HG03520 (cell line): Measurements from ENCODE around the gene ITGA1.
"Not testable (repeated sequence)": the region's sequence is repeated elsewhere in the genome, so short reads cannot be mapped to it uniquely, and the experiment has no call there.

Experiments used
- ATAC-seq: cut with Tn5 transposase; IDR thresholded peaks from one replicate; pipeline ENCODE4 v1.9.1; 2021; ENCODE audit warnings: mild to moderate bottlenecking, moderate library complexity; ENCODE audit not compliant: unreplicated experiment

ITGA1 gene

GRCh38 chr5:52827815-52828214 lies 40.1 kb downstream of the ITGA1 start:
- ATAC-seq = no peak

- ATAC-seq = no peak
These were observed 41.9 kb downstream of the ITGA1 start for GRCh38 chr5:52829664-52830063.

- no peak for ATAC-seq
These were observed 42.9 kb downstream of the ITGA1 start for GRCh38 chr5:52830650-52831049.

GRCh38 chr5:52831786-52832511 lies 44.2 kb downstream of the ITGA1 start:
- no peak for ATAC-seq

- no peak for ATAC-seq
These were observed 46.6 kb downstream of the ITGA1 start for GRCh38 chr5:52834320-52834719.

- no peak for ATAC-seq
These were observed 49.4 kb downstream of the ITGA1 start for GRCh38 chr5:52837068-52837467.

GRCh38 chr5:52837591-52838001 lies 49.9 kb downstream of the ITGA1 start:
- no peak for ATAC-seq

GRCh38 chr5:52838326-52839015 lies 50.8 kb downstream of the ITGA1 start:
- ATAC-seq = no peak

- no peak for ATAC-seq
These were observed 51.6 kb downstream of the ITGA1 start for GRCh38 chr5:52839285-52839684.

GRCh38 chr5:52840277-52841050 lies 52.7 kb downstream of the ITGA1 start:
- no peak for ATAC-seq

- ATAC-seq = no peak
These were observed 53.4 kb downstream of the ITGA1 start for GRCh38 chr5:52841114-52841513.

- no peak for ATAC-seq
These were observed 54.4 kb downstream of the ITGA1 start for GRCh38 chr5:52842111-52842510.

- ATAC-seq = no peak
These were observed 57.2 kb downstream of the ITGA1 start for GRCh38 chr5:52844885-52845284.

- ATAC-seq = no peak
These were observed 58.6 kb downstream of the ITGA1 start for GRCh38 chr5:52846182-52846842.

- not testable (repeated sequence) for ATAC-seq
These were observed 61.0 kb downstream of the ITGA1 start for GRCh38 chr5:52848688-52849087.

- ATAC-seq = no peak
These were observed 61.8 kb downstream of the ITGA1 start for GRCh38 chr5:52849544-52849943.

- no peak for ATAC-seq
These were observed 65.9 kb downstream of the ITGA1 start for GRCh38 chr5:52853650-52854049.

GRCh38 chr5:52854301-52854700 lies 66.6 kb downstream of the ITGA1 start:
- ATAC-seq = no peak

- no peak for ATAC-seq
These were observed 67.2 kb downstream of the ITGA1 start for GRCh38 chr5:52854949-52855348.

GRCh38 chr5:52856564-52856963 lies 68.8 kb downstream of the ITGA1 start:
- peak; percentile 81 for ATAC-seq

GRCh38 chr5:52859628-52860027 lies 71.9 kb downstream of the ITGA1 start:
- no peak for ATAC-seq
